Ascending aorta (tissue), 2 donors: ENCODE results near the gene IGSF9B. TPM values are rescaled to one million over a fixed set of nuclear protein-coding genes. Genes with fewer than 3 reads are reported as not detected.

Experiments used
- DNase-seq, 2 donors: peaks; one replicate each; pipeline ENCODE4 v3.0.0-alpha.2; 2019; ENCODE audit warnings: low spot score in 2 of 2
- H3K27ac ChIP-seq, 2 donors: fragments of 200-600 bp; sonication (generic); one replicate each; pipeline ENCODE4 v1.5.1; 2016 to 2017; ENCODE audit warnings: mild to moderate bottlenecking in 1 of 2
- H3K27me3 ChIP-seq: fragments of 200-600 bp; sonication (generic); one replicate; pipeline ENCODE4 v1.5.1; 2017
- H3K36me3 ChIP-seq, 2 donors: fragments of 200-600 bp; sonication (generic); one replicate each; pipeline ENCODE4 v1.5.1; 2016
- H3K4me1 ChIP-seq, 2 donors: fragments of 200-600 bp; sonication (generic); one replicate each; pipeline ENCODE4 v1.5.1; 2016 to 2017; ENCODE audit warnings: mild to moderate bottlenecking in 1 of 2
- H3K4me3 ChIP-seq, 2 donors: fragments of 200-600 bp; sonication (generic); one replicate each; pipeline ENCODE4 v1.5.1; 2016 to 2017; ENCODE audit warnings: mild to moderate bottlenecking in 1 of 2
- H3K9me3 ChIP-seq, 2 donors: fragments of 200-600 bp; sonication (generic); one replicate each; pipeline ENCODE4 v1.5.1; 2016
- CTCF ChIP-seq, 3 experiments: fragments of 200-600 bp in 2 of 3; fragments of 450-650 bp in 1 of 3; sonication (generic) in 2 of 3; IDR thresholded peaks; one replicate each; pipeline ENCODE4 v1.5.1; 2016 to 2019; ENCODE audit warnings: antibody characterized with exemption in 3 of 3, mild to moderate bottlenecking in 1 of 3, moderate library complexity in 1 of 3
- intact Hi-C: fragments of 100-400 bp; cut with DNase I; formaldehyde crosslinking; loops from one replicate; pipeline ENCODE4 v1.15.1; 2023
- total RNA-seq: library from RNA; depleted of rRNA; stranded (reverse); fragments of >200 nt; gene quantifications from one replicate; pipeline ENCODE4 v1.1.0, GENCODE V29; 2016

IGSF9B gene
- total RNA-seq, 1 donor from 2014 or later, result 162 TPM

- no peak for DNase-seq
- Histone ChIP-seq H3K4me1 (no peaks in the 10 kb centered on the region), H3K27ac (no peak overlapping the region), H3K9me3 (peaks cover 0 to 4% of the 10 kb centered on the region in 2 donors), H3K27me3 (no peaks in the 10 kb centered on the region), H3K36me3 (no peaks in the 10 kb centered on the region), H3K4me3 (no peak overlapping the region)
- TF ChIP-seq CTCF (IDR thresholded peaks at IDR 0.05), result no peak
- intact Hi-C loops, result no loop called here
Observed at GRCh38 chr11:133889188-133889587, 67.6 kb downstream of the IGSF9B start.

GRCh38 chr11:133887692-133888332 lies 69.0 kb downstream of the IGSF9B start:
- no peak for TF ChIP-seq CTCF (IDR thresholded peaks at IDR 0.05)
- Histone ChIP-seq H3K27ac (no peak overlapping the region), H3K9me3 (peaks cover 4 to 9% of the 10 kb centered on the region in 2 donors), H3K36me3 (no peaks in the 10 kb centered on the region), H3K4me1 (no peaks in the 10 kb centered on the region), H3K4me3 (no peak overlapping the region), H3K27me3 (no peaks in the 10 kb centered on the region)
- no peak for DNase-seq
- intact Hi-C loops, result no loop called here

GRCh38 chr11:133886029-133886428 lies 70.7 kb downstream of the IGSF9B start:
- H3K27me3 ChIP-seq, result no peaks in the 10 kb centered on the region
- intact Hi-C loops, result no loop called here
- no peak overlapping the region for H3K27ac ChIP-seq
- H3K9me3 ChIP-seq, result peaks cover 4 to 9% of the 10 kb centered on the region in 2 donors
- no peaks in the 10 kb centered on the region for H3K4me1 ChIP-seq
- TF ChIP-seq CTCF (IDR thresholded peaks at IDR 0.05), result no peak
- H3K4me3 ChIP-seq, result no peak overlapping the region
- DNase-seq, result no peak
- H3K36me3 ChIP-seq, result no peaks in the 10 kb centered on the region

- no peak for TF ChIP-seq CTCF (IDR thresholded peaks at IDR 0.05)
- Histone ChIP-seq H3K4me3 (no peak overlapping the region), H3K4me1 (no peaks in the 10 kb centered on the region), H3K27ac (no peak overlapping the region), H3K36me3 (no peaks in the 10 kb centered on the region), H3K9me3 (no peaks in the 10 kb centered on the region), H3K27me3 (no peaks in the 10 kb centered on the region)
- intact Hi-C loops, result no loop called here
- no peak for DNase-seq
Observed at GRCh38 chr11:133872160-133872559, 84.6 kb downstream of the IGSF9B start.

- no peak for TF ChIP-seq CTCF (IDR thresholded peaks at IDR 0.05)
Observed at GRCh38 chr11:133867456-133867855, 89.3 kb downstream of the IGSF9B start.

GRCh38 chr11:133865466-133865865 lies 91.3 kb downstream of the IGSF9B start:
- Histone ChIP-seq H3K4me1 (no peaks in the 10 kb centered on the region), H3K9me3 (no peaks in the 10 kb centered on the region), H3K27ac (no peak overlapping the region), H3K36me3 (no peaks in the 10 kb centered on the region), H3K4me3 (no peak overlapping the region), H3K27me3 (no peaks in the 10 kb centered on the region)
- intact Hi-C loops, result no loop called here
- no peak for TF ChIP-seq CTCF (IDR thresholded peaks at IDR 0.05)
- DNase-seq, result no peak

More at GRCh38 chr11:133867456-133867855, 89.3 kb downstream of the IGSF9B start:
- H3K9me3 ChIP-seq, result no peaks in the 10 kb centered on the region
- H3K27ac ChIP-seq, result no peak overlapping the region
- H3K4me3 ChIP-seq, result no peak overlapping the region
- no peaks in the 10 kb centered on the region for H3K27me3 ChIP-seq
- intact Hi-C loops, result no loop called here
- H3K4me1 ChIP-seq, result no peaks in the 10 kb centered on the region
- DNase-seq, result no peak
- no peaks in the 10 kb centered on the region for H3K36me3 ChIP-seq
